ENCODE data around the gene SRD5A2. TPM values are rescaled to one million over a fixed set of nuclear protein-coding genes. Genes with fewer than 3 reads are reported as not detected.

SRD5A2 gene
- total and polyA plus RNA-seq, 2 donors (not counting 1 experiment from before 2014, with no cell fraction given) = not detected

DNA sequence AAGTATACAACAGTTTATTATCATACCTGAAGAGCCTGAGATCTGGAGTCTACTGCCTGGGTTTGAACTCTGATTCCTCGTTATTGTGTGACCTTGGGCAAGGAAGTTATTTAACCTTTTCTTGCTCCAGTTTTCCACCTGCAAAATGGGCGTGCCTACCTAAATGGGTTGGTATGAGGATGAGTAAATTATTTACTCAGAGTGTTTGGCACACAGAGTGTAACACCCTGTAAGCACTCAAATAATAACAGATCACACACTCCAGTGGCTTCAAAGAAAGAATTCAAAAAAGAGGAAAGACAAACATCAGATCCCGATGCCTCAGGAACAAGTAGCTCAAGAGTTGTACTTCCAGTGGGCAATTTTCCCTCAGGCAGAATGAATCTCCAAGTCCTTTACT is 2.4 kb downstream of the SRD5A2 start:
- H3K27ac Mint-ChIP-seq = no peak overlapping the region
- H3K4me1 ChIP-seq (ENCODE audit: control insufficient read depth in 2 of 2, insufficient read depth in 2 of 2, low read length in 2 of 2) = no peaks in the 10 kb centered on the region
- H2AFZ ChIP-seq (ENCODE audit: insufficient read depth, low read depth, low read length, poor library complexity, severe bottlenecking) = no peak overlapping the region
- no CpG with 5 or more reads among the region's 3 CpGs for WGBS (ENCODE audit: insufficient coverage)
- no peak overlapping the region for H3K4me3 ChIP-seq (ENCODE audit: control extremely low read depth in 1 of 5, extremely low read depth in 1 of 5, insufficient read depth in 1 of 5, low read depth in 2 of 5, low read length in 4 of 5)
- no peaks in the 10 kb centered on the region for H3K4me1 Mint-ChIP-seq
- no peaks in the 10 kb centered on the region for H4K20me1 ChIP-seq (ENCODE audit: control insufficient read depth, insufficient read depth, low read length, poor library complexity, severe bottlenecking)
- peaks cover 0 to 22% (median 9%) of the 10 kb centered on the region in 4 experiments for H3K27me3 ChIP-seq (replicated peaks in 1 of 4; ENCODE audit: control extremely low read depth in 1 of 4, control insufficient read depth in 3 of 4, insufficient read depth in 4 of 4, low read length in 3 of 4)
- no peak for TF ChIP-seq EZH2 (IDR thresholded peaks at IDR 0.05; ENCODE audit: borderline replicate concordance, insufficient read depth, low read depth, low read length, poor library complexity, severe bottlenecking)
- TF ChIP-seq, protein P1, sequence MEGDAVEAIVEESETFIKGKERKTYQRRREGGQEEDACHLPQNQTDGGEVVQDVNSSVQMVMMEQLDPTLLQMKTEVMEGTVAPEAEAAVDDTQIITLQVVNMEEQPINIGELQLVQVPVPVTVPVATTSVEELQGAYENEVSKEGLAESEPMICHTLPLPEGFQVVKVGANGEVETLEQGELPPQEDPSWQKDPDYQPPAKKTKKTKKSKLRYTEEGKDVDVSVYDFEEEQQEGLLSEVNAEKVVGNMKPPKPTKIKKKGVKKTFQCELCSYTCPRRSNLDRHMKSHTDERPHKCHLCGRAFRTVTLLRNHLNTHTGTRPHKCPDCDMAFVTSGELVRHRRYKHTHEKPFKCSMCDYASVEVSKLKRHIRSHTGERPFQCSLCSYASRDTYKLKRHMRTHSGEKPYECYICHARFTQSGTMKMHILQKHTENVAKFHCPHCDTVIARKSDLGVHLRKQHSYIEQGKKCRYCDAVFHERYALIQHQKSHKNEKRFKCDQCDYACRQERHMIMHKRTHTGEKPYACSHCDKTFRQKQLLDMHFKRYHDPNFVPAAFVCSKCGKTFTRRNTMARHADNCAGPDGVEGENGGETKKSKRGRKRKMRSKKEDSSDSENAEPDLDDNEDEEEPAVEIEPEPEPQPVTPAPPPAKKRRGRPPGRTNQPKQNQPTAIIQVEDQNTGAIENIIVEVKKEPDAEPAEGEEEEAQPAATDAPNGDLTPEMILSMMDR (IDR thresholded peaks at IDR 0.05) = no peak
- no peaks in the 10 kb centered on the region for H3K79me2 ChIP-seq (ENCODE audit: control insufficient read depth, insufficient read depth, low read length)
- POLR2A ChIA-PET = no interaction called here
- CTCF ChIA-PET = no interaction called here
- H3K9me3 ChIP-seq (ENCODE audit: control extremely low read depth in 1 of 3, control insufficient read depth in 2 of 3, insufficient read depth in 1 of 3, low read length in 2 of 3) = peaks cover 0 to 13% (median 2%) of the 10 kb centered on the region in 3 donors
- DNase-seq = no peak
- peaks cover 42% of the 10 kb centered on the region for H3K27me3 Mint-ChIP-seq
- intact Hi-C loops (cut with micrococcal nuclease) = no loop called here
- H3K9ac ChIP-seq (ENCODE audit: low read length) = no peak overlapping the region
- no peak overlapping the region for H3K4me3 Mint-ChIP-seq
- H3K27ac ChIP-seq (ENCODE audit: low read length in 2 of 2) = no peak overlapping the region
- no peaks in the 10 kb centered on the region for H3K36me3 ChIP-seq (replicated peaks in 1 of 2; ENCODE audit: control extremely low read depth in 1 of 2, control insufficient read depth in 1 of 2, extremely low read depth in 1 of 2, insufficient read depth in 2 of 2, low read length in 1 of 2)
- no peak for ATAC-seq (ENCODE audit: low read depth)
- H3K9me3 Mint-ChIP-seq (ENCODE audit: insufficient read depth) = no peaks in the 10 kb centered on the region
- no peak overlapping the region for H3K4me2 ChIP-seq (replicated peaks; ENCODE audit: low read depth, low read length, poor library complexity, severe bottlenecking)

DNA sequence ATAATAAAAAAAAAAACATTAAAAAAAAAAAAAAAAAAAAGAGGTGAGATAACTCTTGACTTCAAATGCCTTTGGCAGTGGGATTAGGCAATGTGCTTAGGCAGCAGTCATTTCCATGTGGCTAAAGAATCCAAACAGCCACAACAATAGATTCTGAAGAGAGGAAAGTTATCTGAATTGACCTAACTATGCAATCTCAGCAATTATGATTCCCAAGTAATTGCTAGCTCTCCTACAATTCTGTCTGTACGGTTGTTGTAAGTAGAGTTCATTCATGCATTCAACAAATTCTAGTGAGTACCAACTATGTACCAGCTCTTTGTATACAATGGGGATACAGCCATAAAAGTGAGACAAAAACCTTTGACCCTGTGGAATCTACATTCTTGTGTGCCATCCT is 3.6 kb downstream of the SRD5A2 start:
- Histone ChIP-seq H3K4me1 (ENCODE audit: control insufficient read depth in 2 of 2, insufficient read depth in 2 of 2, low read length in 2 of 2) (no peaks in the 10 kb centered on the region), H3K4me3 (ENCODE audit: control extremely low read depth in 1 of 5, extremely low read depth in 1 of 5, insufficient read depth in 1 of 5, low read depth in 2 of 5, low read length in 4 of 5) (no peak overlapping the region), H2AFZ (ENCODE audit: insufficient read depth, low read depth, low read length, poor library complexity, severe bottlenecking) (no peak overlapping the region), H3K79me2 (ENCODE audit: control insufficient read depth, insufficient read depth, low read length) (no peaks in the 10 kb centered on the region), H3K9ac (ENCODE audit: low read length) (no peak overlapping the region), H3K9me3 (ENCODE audit: control extremely low read depth in 1 of 3, control insufficient read depth in 2 of 3, insufficient read depth in 1 of 3, low read length in 2 of 3) (peaks cover 0 to 13% (median 2%) of the 10 kb centered on the region in 3 donors), H3K4me2 (replicated peaks; ENCODE audit: low read depth, low read length, poor library complexity, severe bottlenecking) (no peak overlapping the region), H3K27me3 (replicated peaks in 1 of 4; ENCODE audit: control extremely low read depth in 1 of 4, control insufficient read depth in 3 of 4, insufficient read depth in 4 of 4, low read length in 3 of 4) (peaks cover 0 to 22% (median 7%) of the 10 kb centered on the region in 4 experiments), H3K27ac (ENCODE audit: low read length in 2 of 2) (no peak overlapping the region), H3K36me3 (replicated peaks in 1 of 2; ENCODE audit: control extremely low read depth in 1 of 2, control insufficient read depth in 1 of 2, extremely low read depth in 1 of 2, insufficient read depth in 2 of 2, low read length in 1 of 2) (no peaks in the 10 kb centered on the region), H4K20me1 (ENCODE audit: control insufficient read depth, insufficient read depth, low read length, poor library complexity, severe bottlenecking) (no peaks in the 10 kb centered on the region)
- ChIA-PET CTCF (no interaction called here), POLR2A (no interaction called here)
- no peak overlapping the region for H3K4me3 Mint-ChIP-seq
- no peak for DNase-seq
- H3K27ac Mint-ChIP-seq = no peak overlapping the region
- H3K27me3 Mint-ChIP-seq = peaks cover 30% of the 10 kb centered on the region
- ATAC-seq (ENCODE audit: low read depth) = no peak
- no peaks in the 10 kb centered on the region for H3K9me3 Mint-ChIP-seq (ENCODE audit: insufficient read depth)
- no peaks in the 10 kb centered on the region for H3K4me1 Mint-ChIP-seq
- TF ChIP-seq EZH2 (IDR thresholded peaks at IDR 0.05; ENCODE audit: borderline replicate concordance, insufficient read depth, low read depth, low read length, poor library complexity, severe bottlenecking) = no peak
- TF ChIP-seq, protein P1 (IDR thresholded peaks at IDR 0.05) = no peak
- no CpG with 5 or more reads among the region's 1 CpG for WGBS (ENCODE audit: insufficient coverage)
- intact Hi-C loops (cut with micrococcal nuclease) = no loop called here
